A673 (cell line): Measurements from ENCODE around the gene MRPS12.

Experiments
- EZH2 ChIP-seq: fragments of 200-600 bp; sonication (generic); IDR thresholded peaks from 2 replicates; pipeline ENCODE4 v1.6.1; 2017; ENCODE audit warnings: borderline replicate concordance, low read depth, mild to moderate bottlenecking, mixed read lengths, antibody characterized with exemption, low read length; ENCODE audit not compliant: poor library complexity, severe bottlenecking
- TF ChIP-seq, protein P1 (sequence below): fragments of 300-800, 200-600 bp; sonication (generic); conservative IDR thresholded peaks from 2 replicates; pipeline ENCODE4 v1.5.1; 2017; ENCODE audit warnings: low read depth, mild to moderate bottlenecking, antibody characterized with exemption, low read length, moderate library complexity, mixed read lengths

DNA sequence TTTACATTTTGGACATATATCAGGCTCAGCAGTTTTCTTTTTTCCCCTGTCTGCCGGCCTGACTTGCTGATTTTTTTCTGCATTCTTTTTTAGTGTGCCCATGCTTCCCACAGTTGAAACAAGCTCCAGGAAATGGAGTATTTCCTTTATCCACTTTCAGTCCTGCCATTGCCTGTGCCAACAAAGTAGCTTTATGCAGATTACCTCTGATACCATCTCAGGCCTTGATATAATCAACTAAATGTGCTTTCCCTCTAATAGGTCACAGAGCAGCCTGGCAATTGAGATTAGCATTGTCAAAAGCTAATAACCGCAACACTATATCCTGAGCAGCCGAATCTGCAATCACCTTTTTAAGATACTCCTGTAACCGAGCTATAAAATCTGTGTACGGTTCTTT is 9.2 kb downstream of the MRPS12 start:
- TF ChIP-seq, protein P1, sequence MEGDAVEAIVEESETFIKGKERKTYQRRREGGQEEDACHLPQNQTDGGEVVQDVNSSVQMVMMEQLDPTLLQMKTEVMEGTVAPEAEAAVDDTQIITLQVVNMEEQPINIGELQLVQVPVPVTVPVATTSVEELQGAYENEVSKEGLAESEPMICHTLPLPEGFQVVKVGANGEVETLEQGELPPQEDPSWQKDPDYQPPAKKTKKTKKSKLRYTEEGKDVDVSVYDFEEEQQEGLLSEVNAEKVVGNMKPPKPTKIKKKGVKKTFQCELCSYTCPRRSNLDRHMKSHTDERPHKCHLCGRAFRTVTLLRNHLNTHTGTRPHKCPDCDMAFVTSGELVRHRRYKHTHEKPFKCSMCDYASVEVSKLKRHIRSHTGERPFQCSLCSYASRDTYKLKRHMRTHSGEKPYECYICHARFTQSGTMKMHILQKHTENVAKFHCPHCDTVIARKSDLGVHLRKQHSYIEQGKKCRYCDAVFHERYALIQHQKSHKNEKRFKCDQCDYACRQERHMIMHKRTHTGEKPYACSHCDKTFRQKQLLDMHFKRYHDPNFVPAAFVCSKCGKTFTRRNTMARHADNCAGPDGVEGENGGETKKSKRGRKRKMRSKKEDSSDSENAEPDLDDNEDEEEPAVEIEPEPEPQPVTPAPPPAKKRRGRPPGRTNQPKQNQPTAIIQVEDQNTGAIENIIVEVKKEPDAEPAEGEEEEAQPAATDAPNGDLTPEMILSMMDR = no peak
- TF ChIP-seq EZH2 = no peak
